GM12892 (cell line): ENCODE measurements around the gene MCC.
A peak's percentile ranks its signal among the peaks of the same experiment; 100 is the strongest.

ENCODE experiments used
- DNase-seq: peaks from one replicate; pipeline ENCODE4 v3.0.0; 2011; ENCODE audit not compliant: insufficient read length
- FAIRE-seq: peaks from 2 replicates; lab custom pipeline; 2011; peaks lifted over from hg19 to GRCh38; lab: Jason Lieb, UNC
- POLR2A ChIP-seq: IDR thresholded peaks from 2 replicates; pipeline ENCODE4 v1.6.1; 2011; ENCODE audit warnings: low read depth, low read length, control low read depth
- POLR2AphosphoS5 ChIP-seq: IDR thresholded peaks from 2 replicates; pipeline ENCODE4 v1.6.1; 2011; ENCODE audit warnings: low read depth, low read length, control low read depth
- TAF1 ChIP-seq: IDR thresholded peaks from 2 replicates; pipeline ENCODE4 v1.6.1; 2011; ENCODE audit warnings: low read depth, mild to moderate bottlenecking, control low read depth, low read length, borderline replicate concordance

MCC gene

DNA sequence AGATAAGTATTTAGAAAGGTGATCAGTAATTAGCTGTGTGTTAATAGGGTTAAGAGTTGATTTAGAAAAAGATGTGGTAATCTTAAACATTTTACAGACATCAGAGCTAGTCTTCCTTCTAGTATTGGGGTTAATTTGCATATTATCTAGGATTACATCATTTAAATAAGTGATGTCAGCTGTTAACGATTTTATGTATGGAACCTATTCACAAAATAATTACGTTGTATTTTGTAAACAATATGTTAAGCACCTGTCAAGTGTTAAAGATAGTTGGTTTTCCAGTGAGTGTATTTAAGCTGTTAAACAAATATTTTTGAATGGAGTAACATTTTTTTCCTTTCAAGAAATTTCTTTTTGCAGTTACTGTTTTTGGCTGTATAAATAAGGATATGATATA, 509.4 kb downstream of the MCC start:
- FAIRE-seq: no peak
- no peak for TF ChIP-seq POLR2AphosphoS5
- no peak for TF ChIP-seq TAF1
- TF ChIP-seq POLR2A: no peak
- DNase-seq: no peak

DNA sequence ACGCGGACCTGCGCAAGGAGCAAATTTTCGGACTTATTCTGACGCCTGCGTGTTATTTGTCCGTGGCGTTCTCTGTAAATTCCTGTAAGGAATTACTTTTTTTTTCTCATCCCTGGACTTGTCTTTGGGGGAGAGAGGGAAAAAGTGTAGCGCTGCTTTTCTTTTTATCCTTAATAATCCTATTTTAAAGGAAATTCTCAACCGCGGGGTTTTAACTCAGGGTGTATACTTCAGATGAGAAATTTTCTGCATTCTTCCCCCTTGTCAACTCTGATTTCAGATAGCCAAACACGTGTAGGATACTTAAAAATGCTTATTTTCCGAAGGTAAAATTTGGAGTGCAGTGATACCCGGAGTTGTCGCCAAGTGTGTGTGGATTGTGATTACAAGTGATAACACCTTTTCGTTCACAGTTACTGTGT, 510.8 kb downstream of the MCC start:
- TF ChIP-seq POLR2AphosphoS5 (no peak), POLR2A (no peak), TAF1 (no peak)
- FAIRE-seq (peak; percentile 48), DNase-seq (no peak)

DNA sequence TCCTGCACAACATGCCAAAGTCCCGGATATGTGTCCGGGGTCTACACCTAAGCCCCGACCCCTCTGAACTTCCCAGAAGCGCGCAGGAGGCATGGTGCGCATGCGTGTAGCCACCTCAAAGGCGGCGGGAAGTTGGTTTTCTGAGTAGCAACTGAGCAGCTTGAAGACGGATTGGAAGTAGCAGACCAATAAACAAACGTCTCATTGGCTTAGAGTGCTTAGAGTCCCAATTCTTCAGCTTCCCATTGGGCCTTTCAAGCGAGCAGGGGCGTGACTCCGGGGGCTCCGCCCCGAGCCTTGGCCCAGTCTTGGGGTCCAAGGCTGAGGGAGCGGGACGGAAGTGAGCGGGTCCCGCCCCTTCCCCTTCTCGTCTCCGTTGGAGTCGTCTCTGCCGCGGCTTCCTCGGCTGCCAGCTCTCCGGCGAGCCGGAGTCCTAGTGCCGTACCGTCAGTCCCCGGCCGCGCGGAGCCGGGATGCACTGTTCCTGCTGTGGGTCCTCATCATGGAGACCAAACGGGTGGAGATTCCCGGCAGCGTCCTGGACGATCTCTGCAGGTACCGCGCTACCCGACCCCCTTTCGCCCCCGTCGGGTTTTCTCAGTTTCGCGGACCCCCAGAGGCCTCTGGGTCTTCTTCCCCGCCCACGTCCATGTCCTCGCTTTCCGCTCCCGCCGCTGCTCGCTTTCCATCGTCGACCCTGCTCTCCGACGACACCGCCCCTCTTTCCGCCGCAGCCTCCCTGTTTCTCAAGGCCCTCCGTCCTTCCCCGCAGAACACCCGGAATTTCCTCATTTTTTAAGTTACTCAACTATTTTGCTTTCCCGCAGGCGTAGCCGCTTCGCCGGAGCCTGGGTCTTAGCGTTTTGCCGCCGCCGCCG, 511.6 kb downstream of the MCC start, which contains the start of gene DCP2:
Gene DCP2, plus strand, starts transcription at position 367 of the 878 bp plus-strand sequence. Its CDS starts 136 bp downstream, at position 503.
- peak; percentile 99 for FAIRE-seq
- peak; percentile 84 for DNase-seq
- TF ChIP-seq POLR2A: peak; percentile 96
- TF ChIP-seq POLR2AphosphoS5: peak; percentile 83
- peak; percentile 75 for TF ChIP-seq TAF1

DNA sequence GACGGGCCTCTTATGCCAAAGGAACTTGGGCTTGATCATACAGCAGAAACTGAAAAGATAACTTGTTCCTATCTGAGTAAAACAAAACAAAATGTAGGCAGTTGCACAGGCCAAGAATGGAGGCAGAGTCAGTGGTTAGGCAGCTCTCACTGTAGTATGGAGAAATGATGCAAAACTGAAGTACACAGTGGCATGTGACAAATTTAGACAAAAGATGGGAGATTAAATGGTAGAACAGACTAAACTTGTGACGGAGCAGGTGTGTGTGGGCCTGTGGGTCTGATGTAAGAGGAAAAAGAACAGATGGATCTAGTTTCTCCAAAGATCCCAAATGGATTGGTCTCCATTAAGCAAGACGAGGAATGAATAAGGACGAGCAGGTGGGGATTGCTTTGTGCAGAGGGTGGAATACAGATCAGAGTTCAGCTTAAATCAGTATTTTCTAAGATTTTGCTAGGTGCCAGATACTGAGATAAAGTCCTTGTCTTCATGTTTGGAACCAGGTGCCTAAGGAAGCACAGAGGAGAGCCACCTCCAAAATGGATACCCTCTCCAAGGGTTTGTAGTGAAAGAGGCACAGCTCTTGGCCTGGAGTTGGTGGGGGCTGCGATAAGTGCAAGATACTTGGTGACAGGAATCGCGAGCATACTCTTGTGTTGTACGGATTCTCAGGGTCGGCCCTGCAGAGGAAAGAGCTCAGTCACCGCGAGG, 512.4 kb downstream of the MCC start:
- TF ChIP-seq TAF1: no peak
- TF ChIP-seq POLR2A: no peak
- no peak; the same call in 1 of the 2 replicates for TF ChIP-seq POLR2AphosphoS5
- peak; percentile 48 for FAIRE-seq
- no peak for DNase-seq

DNA sequence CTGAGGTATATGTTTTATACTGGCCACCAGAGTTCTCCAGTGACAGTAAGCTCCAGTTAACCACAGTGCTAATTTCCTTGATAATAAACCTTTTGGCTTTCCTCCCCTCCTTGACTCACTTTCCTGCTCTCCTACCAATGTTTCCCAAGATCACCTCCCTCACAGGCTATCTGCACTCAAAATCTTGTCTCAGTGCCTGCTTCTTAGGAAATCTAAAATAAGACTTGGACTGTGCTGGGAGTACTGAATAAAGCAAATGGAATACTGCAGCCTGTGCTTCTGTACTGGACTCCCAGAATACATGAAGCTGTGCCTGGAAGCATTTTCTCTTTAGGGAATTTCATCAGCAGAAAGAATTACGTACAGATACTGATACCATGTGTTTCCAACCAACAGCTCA, 513.4 kb downstream of the MCC start:
- no peak for DNase-seq
- FAIRE-seq: no peak
- TF ChIP-seq POLR2A (no peak), POLR2AphosphoS5 (no peak), TAF1 (no peak)

DNA sequence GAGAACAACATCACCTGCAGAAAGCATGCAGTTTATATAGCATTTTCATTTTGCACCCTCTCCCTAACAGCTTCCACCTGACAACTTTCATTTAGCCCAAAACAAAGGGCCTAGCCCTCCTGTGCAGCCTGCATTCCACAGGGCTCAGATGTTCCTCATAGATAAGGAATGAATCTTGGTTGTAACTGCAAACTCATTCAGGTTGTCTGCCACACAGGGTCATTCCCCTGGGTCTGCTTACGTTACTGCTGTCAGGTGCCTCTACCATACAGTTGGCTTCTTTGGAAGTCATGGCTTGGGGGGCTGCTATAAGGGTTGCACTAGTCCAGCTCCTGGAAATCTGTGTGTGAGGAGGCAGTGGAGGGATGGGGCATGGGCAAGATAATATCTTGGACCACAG, 514.3 kb downstream of the MCC start:
- TF ChIP-seq POLR2A (no peak), POLR2AphosphoS5 (no peak), TAF1 (no peak)
- no peak for FAIRE-seq
- DNase-seq: no peak

DNA sequence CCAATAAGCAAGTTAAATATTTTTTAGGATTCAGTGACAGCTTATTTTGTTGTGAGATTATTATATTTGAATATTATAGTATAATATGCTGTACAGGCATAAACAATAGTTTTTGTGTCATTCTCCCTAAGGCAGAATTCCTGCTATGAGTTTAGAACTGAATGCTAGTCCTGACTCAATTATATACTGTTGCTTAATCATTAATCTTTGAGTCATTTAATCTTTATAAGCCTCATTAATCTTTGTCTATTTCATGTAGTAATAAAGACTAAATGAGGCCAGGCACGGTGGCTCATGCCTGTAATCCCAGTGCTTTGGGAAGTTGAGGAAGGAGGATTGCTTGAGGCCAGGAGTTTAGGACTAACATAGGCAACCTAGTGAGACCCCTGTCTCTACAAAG, 515.2 kb downstream of the MCC start:
- FAIRE-seq (no peak), DNase-seq (no peak)
- no peak for TF ChIP-seq POLR2A
- no peak for TF ChIP-seq TAF1
- no peak for TF ChIP-seq POLR2AphosphoS5
